ENCODE data around the gene PCMT1. TPM values are rescaled to one million over a fixed set of nuclear protein-coding genes. Genes with fewer than 3 reads are reported as not detected.

PCMT1 gene
- total RNA-seq, 6 donors from 2014 or later = 25.1 to 129 (median 68.1) TPM

GRCh38 chr6:149859368-149859767 is 109.8 kb downstream of the PCMT1 start:
- peak in 1 of 2 donors; percentile 38 for DNase-seq
- no peak for ATAC-seq (ENCODE audit: low FRiP score in 2 of 2)
- 64 to 71% methylated on average over 7 of the region's 7 CpGs for WGBS, 2 donors
- Histone ChIP-seq H3K4me1 (peaks cover 18 to 47% (median 34%) of the 10 kb centered on the region in 4 donors), H3K9me3 (no peaks in the 10 kb centered on the region), H3K27ac (no peak overlapping the region), H3K4me3 (no peak overlapping the region), H3K36me3 (no peaks in the 10 kb centered on the region), H3K27me3 (no peaks in the 10 kb centered on the region)
- TF ChIP-seq POLR2AphosphoS5 (IDR thresholded peaks at IDR 0.05) (no peak), CTCF (IDR thresholded peaks at IDR 0.05) (no peak), EP300 (IDR thresholded peaks at IDR 0.05) (no peak), POLR2A (IDR thresholded peaks at IDR 0.05) (no peak)

- peaks cover 18 to 47% (median 35%) of the 10 kb centered on the region in 4 donors for H3K4me1 ChIP-seq
- H3K27me3 ChIP-seq = no peaks in the 10 kb centered on the region
- no peak for TF ChIP-seq EP300 (IDR thresholded peaks at IDR 0.05)
- no peak for TF ChIP-seq POLR2AphosphoS5 (IDR thresholded peaks at IDR 0.05)
- TF ChIP-seq POLR2A (IDR thresholded peaks at IDR 0.05) = no peak
- TF ChIP-seq CTCF (IDR thresholded peaks at IDR 0.05) = no peak
- no peak overlapping the region for H3K27ac ChIP-seq
- 86 to 94% methylated on average over 3 of the region's 3 CpGs for WGBS, 2 donors
- no peaks in the 10 kb centered on the region for H3K36me3 ChIP-seq
- ATAC-seq (ENCODE audit: low FRiP score in 2 of 2) = no peak
- no peaks in the 10 kb centered on the region for H3K9me3 ChIP-seq
- H3K4me3 ChIP-seq = no peak overlapping the region
- no peak for DNase-seq
Observed at GRCh38 chr6:149859938-149860337, 110.4 kb downstream of the PCMT1 start.

- no peak overlapping the region for H3K4me3 ChIP-seq
- TF ChIP-seq EP300 (IDR thresholded peaks at IDR 0.05) (no peak), CTCF (IDR thresholded peaks at IDR 0.05) (no peak), POLR2A (IDR thresholded peaks at IDR 0.05) (no peak), POLR2AphosphoS5 (IDR thresholded peaks at IDR 0.05) (no peak)
- H3K4me1 ChIP-seq = peaks cover 18 to 43% (median 30%) of the 10 kb centered on the region in 4 donors
Observed at GRCh38 chr6:149860513-149860833, 110.9 kb downstream of the PCMT1 start.

More at GRCh38 chr6:149860513-149860833, 110.9 kb downstream of the PCMT1 start:
- Histone ChIP-seq H3K36me3 (no peaks in the 10 kb centered on the region), H3K9me3 (no peaks in the 10 kb centered on the region), H3K27me3 (no peaks in the 10 kb centered on the region), H3K27ac (no peak overlapping the region)
- WGBS, 2 donors = 93 to 94% methylated on average over 5 of the region's 5 CpGs
- DNase-seq (no peak), ATAC-seq (ENCODE audit: low FRiP score in 2 of 2) (no peak)

Other genes with a start within 250 kb of the PCMT1 start
- 10 to 100 TPM; 15.1 to 50.6 (median 21.8) TPM for gene PPIL4, start 203.7 kb upstream of the PCMT1 start, total RNA-seq
- 10 to 100 TPM; 13.6 to 42.4 (median 37.7) TPM for gene GINM1, start 183.4 kb upstream of the PCMT1 start, total RNA-seq
- 10 to 100 TPM in 5 of 6 donors, 1 to 10 TPM in 1; 7.2 to 36.1 (median 16.3) TPM for gene KATNA1, start 101.0 kb upstream of the PCMT1 start, total RNA-seq
- gene LATS1, start 31.6 kb upstream of the PCMT1 start, total RNA-seq = 10 to 100 TPM; 23.1 to 34.4 (median 29.9) TPM
- gene NUP43, start 3.2 kb upstream of the PCMT1 start, total RNA-seq = 10 to 100 TPM; 11.1 to 29.3 (median 19.1) TPM
- 100 to 1,000 TPM in 1 of 6 donors, 10 to 100 TPM in 5; 30.2 to 104 (median 39.9) TPM for gene LRP11, start 114.6 kb downstream of the PCMT1 start, total RNA-seq
- gene RAET1E, start 148.4 kb downstream of the PCMT1 start, total RNA-seq = 1 to 10 TPM in 3 of 6 donors, under 1 TPM in 2, not detected in 1; 0.30 to 2.3 (median 1.4) TPM
- gene RAET1G, start 173.4 kb downstream of the PCMT1 start, total RNA-seq = 1 to 10 TPM in 1 of 6 donors, under 1 TPM in 3, not detected in 2; 0.37 to 2.1 (median 0.75) TPM
- gene ULBP2, start 192.3 kb downstream of the PCMT1 start, total RNA-seq = 1 to 10 TPM in 3 of 6 donors, under 1 TPM in 1, not detected in 2; 1.00 to 3.7 (median 1.5) TPM
- 1 to 10 TPM in 3 of 6 donors, under 1 TPM in 3; under 0.01 to 1.6 (median 0.80) TPM for gene ULBP1, start 214.2 kb downstream of the PCMT1 start, total RNA-seq